HepG2 (cell line): ENCODE data around the gene HMCN2. TPM values are rescaled to one million over a fixed set of nuclear protein-coding genes. Genes with fewer than 3 reads are reported as not detected.

Experiments
- ATAC-seq: fragments of 200-7000 bp; cut with Tn5 transposase; 3 replicates; pipeline ENCODE4 v1.9.1; 2020; ENCODE audit warnings: mild to moderate bottlenecking, moderate library complexity
- BruUV-seq: library from RNA; stranded (reverse); fragments of 400-500 nt; replicated peaks from 2 replicates; lab custom pipeline; 2021; lab: Mats Ljungman, UMichigan
- CTCF ChIA-PET: fragments of 300-600 bp; formaldehyde crosslinking; extraction: SDS; loops from one replicate; lab custom pipeline; 2021; ENCODE audit warnings: low total read pairs, inconsistent platforms, low intra/inter-chr PET ratio; lab: Yijun Ruan, JAX
- POLR2A ChIA-PET: fragments of 350-600 bp; sonication (Branson Sonifier 250); formaldehyde crosslinking; loops from one replicate; lab custom pipeline; 2020; ENCODE audit warnings: antibody characterized with exemption, inconsistent platforms; lab: Yijun Ruan, JAX
- DNase-seq: peaks from one replicate; pipeline ENCODE4 v3.0.0-alpha.2; 2015; ENCODE audit warnings: low spot score
- FAIRE-seq: peaks from 3 replicates; lab custom pipeline; 2011; peaks lifted over from hg19 to GRCh38; lab: Jason Lieb, UNC
- H2AFZ ChIP-seq: one replicate; pipeline ENCODE4 v1.6.1; 2011; ENCODE audit warnings: low read length, inconsistent platforms
- H3K27ac ChIP-seq: fragments of 300-600 bp; 3 replicates; pipeline ENCODE4 v1.8.0; 2011; ENCODE audit warnings: mixed run types, mild to moderate bottlenecking, mixed read lengths, low read length, inconsistent platforms; ENCODE audit not compliant: insufficient read depth; ENCODE audit errors: extremely low read length
- H3K27me3 ChIP-seq, 2 experiments: fragments of 200-600 bp in 1 of 2; 2 replicates in 1 of 2; 3 replicates in 1 of 2; pipeline versions ENCODE4 v1.6.0 to v1.8.0; 2011; ENCODE audit warnings: low read length in 2 of 2, mild to moderate bottlenecking in 2 of 2, moderate library complexity in 2 of 2, inconsistent platforms in 1 of 2; ENCODE audit not compliant: insufficient read depth in 2 of 2, control insufficient read depth in 1 of 2
- H3K36me3 ChIP-seq, 2 experiments: fragments of 200-600 bp in 1 of 2; replicated peaks in 1 of 2; 2 replicates in 1 of 2; 3 replicates in 1 of 2; pipeline versions ENCODE4 v1.5.1 to v1.8.0; 2011; ENCODE audit warnings: low read length in 2 of 2, inconsistent platforms in 1 of 2; ENCODE audit not compliant: insufficient read depth in 2 of 2, control insufficient read depth in 1 of 2
- H3K4me1 ChIP-seq: 2 replicates; pipeline ENCODE4 v1.5.1; 2012; ENCODE audit warnings: low read length, inconsistent platforms; ENCODE audit not compliant: insufficient read depth
- H3K4me2 ChIP-seq: 2 replicates; pipeline ENCODE4 v1.6.0; 2011; ENCODE audit warnings: low read depth, low read length, inconsistent platforms
- H3K4me3 ChIP-seq, 3 experiments: fragments of 200-600 bp in 1 of 3; sonication (generic), shearing (Covaris generic) in 1 of 3; replicated peaks in 1 of 3; 2 replicates each; pipeline ENCODE4 v1.5.1; 2011 to 2016; ENCODE audit warnings: low read length in 3 of 3, inconsistent platforms in 2 of 3, low read depth in 2 of 3, mild to moderate bottlenecking in 2 of 3, control low read depth in 1 of 3, mixed read lengths in 1 of 3; ENCODE audit not compliant: insufficient read depth in 1 of 3
- H3K79me2 ChIP-seq: one replicate; pipeline ENCODE4 v1.6.1; 2011; ENCODE audit warnings: low read length, inconsistent platforms; ENCODE audit not compliant: insufficient read depth
- H3K9ac ChIP-seq: 2 replicates; pipeline ENCODE4 v1.6.0; 2011; ENCODE audit warnings: mild to moderate bottlenecking, low read depth, low read length, inconsistent platforms; ENCODE audit not compliant: insufficient read depth
- H3K9me3 ChIP-seq: 2 replicates; pipeline ENCODE4 v1.5.1; 2012; ENCODE audit warnings: mild to moderate bottlenecking, low read length
- H4K20me1 ChIP-seq: 2 replicates; pipeline ENCODE4 v1.6.0; 2011; ENCODE audit warnings: inconsistent platforms, mild to moderate bottlenecking, low read length, moderate library complexity; ENCODE audit not compliant: insufficient read depth
- ATF3 ChIP-seq: sonication (generic); formaldehyde crosslinking; IDR thresholded peaks from 2 replicates; pipeline ENCODE4 v1.4.0; 2020; ENCODE audit warnings: missing genetic modification reagents
- BORCS8-MEF2B ChIP-seq: sonication (generic); formaldehyde crosslinking; IDR thresholded peaks from 2 replicates; pipeline ENCODE4 v1.8.0; 2022; ENCODE audit warnings: mild to moderate bottlenecking, missing genetic modification reagents
- CEBPG ChIP-seq: IDR thresholded peaks from 2 replicates; pipeline ENCODE4 v1.6.1; 2016
- CENPT ChIP-seq: sonication (generic); formaldehyde crosslinking; IDR thresholded peaks from 2 replicates; pipeline ENCODE4 v1.8.0; 2022; ENCODE audit warnings: low read depth, mild to moderate bottlenecking, moderate library complexity, missing genetic modification reagents
- CHD4 ChIP-seq: fragments of 200-600 bp; sonication (generic); IDR thresholded peaks from 2 replicates; pipeline ENCODE4 v1.7.0; 2017; ENCODE audit warnings: mild to moderate bottlenecking, low read length, borderline replicate concordance
- FOSL2 ChIP-seq: sonication (generic); formaldehyde crosslinking; IDR thresholded peaks from 2 replicates; pipeline ENCODE4 v1.4.0; 2020; ENCODE audit warnings: missing genetic modification reagents
- NFIC ChIP-seq: IDR thresholded peaks from 2 replicates; pipeline ENCODE4 v1.6.1; 2012; ENCODE audit warnings: mild to moderate bottlenecking, low read length, inconsistent platforms
- RBM39 ChIP-seq: fragments of 200-400 bp; formaldehyde crosslinking; IDR thresholded peaks from one replicate; pipeline ENCODE4 v1.6.1; 2018; ENCODE audit warnings: antibody characterized with exemption, mild to moderate bottlenecking, low read depth, low read length; ENCODE audit not compliant: poor library complexity, severe bottlenecking
- RFX1 ChIP-seq: fragments of 450-650 bp; IDR thresholded peaks from 2 replicates; pipeline ENCODE4 v1.6.1; 2017
- SYNCRIP ChIP-seq: fragments of 200-400 bp; formaldehyde crosslinking; IDR thresholded peaks from 2 replicates; pipeline ENCODE4 v1.6.1; 2018; ENCODE audit warnings: mild to moderate bottlenecking, low read depth, low read length; ENCODE audit not compliant: insufficient read depth
- TAF1 ChIP-seq: sonication (generic); formaldehyde crosslinking; IDR thresholded peaks from 2 replicates; pipeline ENCODE4 v1.4.0; 2020; ENCODE audit warnings: missing genetic modification reagents
- TP53 ChIP-seq: sonication (generic); formaldehyde crosslinking; conservative IDR thresholded peaks from 2 replicates; pipeline ENCODE4 v1.4.0; 2020; ENCODE audit warnings: missing genetic modification reagents
- ZNF124 ChIP-seq: sonication (generic); formaldehyde crosslinking; IDR thresholded peaks from 2 replicates; pipeline ENCODE4 v1.4.0; 2020; ENCODE audit warnings: missing genetic modification reagents
- ZNF558 ChIP-seq: sonication (generic); formaldehyde crosslinking; IDR thresholded peaks from 2 replicates; pipeline ENCODE4 v1.9.0; 2022; ENCODE audit warnings: mild to moderate bottlenecking, missing genetic modification reagents, borderline replicate concordance
- ZNF567 ChIP-seq: sonication (generic); formaldehyde crosslinking; IDR thresholded peaks from 2 replicates; pipeline ENCODE4 v1.8.1; 2023; ENCODE audit warnings: mild to moderate bottlenecking, missing genetic modification reagents, borderline replicate concordance
- ZNF570 ChIP-seq: sonication (generic); formaldehyde crosslinking; IDR thresholded peaks from 2 replicates; pipeline ENCODE4 v1.4.0; 2020; ENCODE audit warnings: mild to moderate bottlenecking, missing genetic modification reagents, borderline replicate concordance
- ZNF609 ChIP-seq: sonication (generic); formaldehyde crosslinking; IDR thresholded peaks from 2 replicates; pipeline ENCODE4 v1.4.0; 2020; ENCODE audit warnings: mild to moderate bottlenecking, missing genetic modification reagents, borderline replicate concordance
- ZUFSP ChIP-seq: sonication (generic); formaldehyde crosslinking; IDR thresholded peaks from 2 replicates; pipeline ENCODE4 v1.9.0; 2021; ENCODE audit warnings: missing genetic modification reagents, mild to moderate bottlenecking, borderline replicate concordance
- WGBS: methylation state at CpG from one replicate; pipeline ENCODE4 v1.1.6; 2017; ENCODE audit warnings: low lambda C conversion rate; 5-methylcytosine and 5-hydroxymethylcytosine counted together
- in situ Hi-C: cut with HindIII; loops from 2 replicates; pipeline ENCODE4 v1.10.0; 2017; ENCODE audit warnings: low pct_unique_long_range_greater_than_20kb; ENCODE audit not compliant: extremely low pct_ligation_motif_present
- intact Hi-C: fragments of 100-400 bp; cut with micrococcal nuclease; formaldehyde crosslinking; loops from one replicate; pipeline ENCODE4 v1.10.0; 2022; ENCODE audit not compliant: unreplicated experiment
- polyA plus RNA-seq, 8 experiments: library from polyadenylated mRNA; depleted of rRNA in 3 of 8; stranded (reverse) in 7 of 8; unstranded in 1 of 8; fragments of >200 nt; fragmentation: Illumina TruSeq in 4 of 8; extraction: Trizol in 4 of 8; gene quantifications; 2 replicates each; pipeline versions ENCODE4 v1.2.1 to v1.2.3, GENCODE V29; 2011 to 2016; ENCODE audit warnings: low read depth in 4 of 8, missing spikeins in 1 of 8, mixed read lengths in 1 of 8; ENCODE audit not compliant: insufficient read depth in 1 of 8
- total RNA-seq, 5 experiments: library from RNA; depleted of rRNA; stranded (reverse); fragments of >200 nt; fragmentation: Illumina TruSeq; extraction: Trizol; gene quantifications; 2 replicates each; pipeline ENCODE4 v1.2.3, GENCODE V29; 2016; ENCODE audit warnings: low read depth in 1 of 5

Gene HMCN2
- total and polyA plus RNA-seq, 2 of the 13 experiments (the other 11 are each of a cell fraction or from before 2014, with no cell fraction given), result 0.09 TPM; not detected in 1

- ATAC-seq (no peak), FAIRE-seq (no peak), DNase-seq (no peak)
- no peaks in the 10 kb centered on the region; a peak in 1 of 5 replicates for H3K27me3 ChIP-seq
- H2AFZ ChIP-seq, result no peak overlapping the region
- intact Hi-C loops (no loop called here), in situ Hi-C loops (no loop called here)
- 81% methylated on average over 7 of the region's 12 CpGs for WGBS
- H3K4me2 ChIP-seq, result 0 out of 2 replicates have a peak overlapping the region, but pooled peaks have one; percentile 19
- H3K4me1 ChIP-seq, result peaks cover 87% of the 10 kb centered on the region
- ChIA-PET CTCF (no interaction called here), POLR2A (interaction anchor here (0.8 to 1.5 kb wide), 2 partner anchors 51 to 245 kb away, joined by 4 to 5 read pairs; partner anchors contain the start of gene EXOSC2)
- H3K79me2 ChIP-seq, result no peaks in the 10 kb centered on the region
- H3K36me3 ChIP-seq, result no peaks in the 10 kb centered on the region
- no TSS peak for BruUV-seq
- H3K4me3 ChIP-seq, result no peak overlapping the region
- H3K9ac ChIP-seq, result no peak overlapping the region
- H4K20me1 ChIP-seq, result peaks cover 12% of the 10 kb centered on the region; the same call in 1 of the 2 replicates
- H3K9me3 ChIP-seq, result no peaks in the 10 kb centered on the region
- H3K27ac ChIP-seq, result no peak overlapping the region
- TF ChIP-seq BORCS8-MEF2B (no peak), CEBPG (CRISPR knock-in tag) (peak; percentile 93), ATF3 (0 out of 2 replicates have a peak, but pooled peaks have one; percentile 53), TP53 (CRISPR knock-in tag) (no peak), CHD4 (no peak), SYNCRIP (no peak), FOSL2 (CRISPR knock-in tag) (peak; percentile 19; the same call in 1 of the 2 replicates), ZNF558 (CRISPR knock-in tag) (no peak), TAF1 (no peak), ZNF567 (CRISPR knock-in tag) (no peak), NFIC (no peak), ZNF609 (CRISPR knock-in tag) (no peak), RFX1 (no peak), ZNF570 (CRISPR knock-in tag) (no peak), CENPT (CRISPR knock-in tag) (no peak), ZUFSP (CRISPR knock-in tag) (no peak), RBM39 (no peak), ZNF124 (CRISPR knock-in tag) (no peak)
Observed at GRCh38 chr9:130448035-130448624, 182.6 kb downstream of the HMCN2 start.
